Measurements from ENCODE around the gene DUSP5.

Gene DUSP5

GRCh38 chr10:110558041-110558440 lies 60.3 kb downstream of the DUSP5 start:
- no peaks in the 10 kb centered on the region for H3K36me3 ChIP-seq (ENCODE audit: control insufficient read depth, low read length)
- no peak overlapping the region for H3K27ac ChIP-seq (ENCODE audit: low read depth, low read length)
- H3K4me2 ChIP-seq (ENCODE audit: low read length), result no peak overlapping the region
- no peaks in the 10 kb centered on the region for H3K9me2 ChIP-seq (replicated peaks; ENCODE audit: control insufficient read depth, low read length)
- peaks cover 20% of the 10 kb centered on the region for H3K4me1 ChIP-seq (ENCODE audit: control insufficient read depth, low read length)
- H3K9me3 ChIP-seq (ENCODE audit: control insufficient read depth, insufficient read depth, low read length), result peaks cover 3% of the 10 kb centered on the region; the same call in 1 of the 2 replicates
- peaks cover 5% of the 10 kb centered on the region; the same call in 1 of the 2 replicates for H3K27me3 ChIP-seq (ENCODE audit: control insufficient read depth, low read length)
- 0 out of 2 replicates have a peak, but pooled peaks cover 2% of the 10 kb centered on the region for H3F3A ChIP-seq (ENCODE audit: control insufficient read depth, insufficient read depth)
- no peak overlapping the region for H3K4me3 ChIP-seq (ENCODE audit: low read length)
- TF ChIP-seq CTCF (IDR thresholded peaks at IDR 0.05; ENCODE audit: low read depth, low read length, poor library complexity, severe bottlenecking) (no peak), EZH2phosphoT487 (IDR thresholded peaks at IDR 0.05; ENCODE audit: borderline replicate concordance, low read length) (no peak)
- H3K79me2 ChIP-seq (ENCODE audit: control insufficient read depth, low read length), result no peaks in the 10 kb centered on the region
- no peaks in the 10 kb centered on the region for H4K20me1 ChIP-seq (ENCODE audit: control insufficient read depth, insufficient read depth, low read depth, low read length)

- H3K4me1 ChIP-seq (ENCODE audit: control insufficient read depth, low read length), result peaks cover 20% of the 10 kb centered on the region
- TF ChIP-seq CTCF (IDR thresholded peaks at IDR 0.05; ENCODE audit: low read depth, low read length, poor library complexity, severe bottlenecking), result no peak
- TF ChIP-seq EZH2phosphoT487 (IDR thresholded peaks at IDR 0.05; ENCODE audit: borderline replicate concordance, low read length), result no peak
- no peaks in the 10 kb centered on the region for H4K20me1 ChIP-seq (ENCODE audit: control insufficient read depth, insufficient read depth, low read depth, low read length)
- no peak overlapping the region for H3K4me2 ChIP-seq (ENCODE audit: low read length)
- peaks cover 3% of the 10 kb centered on the region; the same call in 1 of the 2 replicates for H3K27me3 ChIP-seq (ENCODE audit: control insufficient read depth, low read length)
- no peak overlapping the region for H3K27ac ChIP-seq (ENCODE audit: low read depth, low read length)
- no peak overlapping the region for H3K4me3 ChIP-seq (ENCODE audit: low read length)
- no peaks in the 10 kb centered on the region for H3K36me3 ChIP-seq (ENCODE audit: control insufficient read depth, low read length)
- no peaks in the 10 kb centered on the region for H3K9me2 ChIP-seq (replicated peaks; ENCODE audit: control insufficient read depth, low read length)
- peaks cover 4% of the 10 kb centered on the region; the same call in 1 of the 2 replicates for H3F3A ChIP-seq (ENCODE audit: control insufficient read depth, insufficient read depth)
- peaks cover 3% of the 10 kb centered on the region; the same call in 1 of the 2 replicates for H3K9me3 ChIP-seq (ENCODE audit: control insufficient read depth, insufficient read depth, low read length)
- H3K79me2 ChIP-seq (ENCODE audit: control insufficient read depth, low read length), result no peaks in the 10 kb centered on the region
Observed at GRCh38 chr10:110560012-110560411, 62.3 kb downstream of the DUSP5 start.

Measured in DOHH2 (cell line).